Left ventricle myocardium superior (tissue), 1 donor: ENCODE results near the gene PSRC1. TPM values are rescaled to one million over a fixed set of nuclear protein-coding genes. Genes with fewer than 3 reads are reported as not detected.
"Not testable (repeated sequence)": the region's sequence is repeated elsewhere in the genome, so short reads cannot be mapped to it uniquely, and the experiment has no call there.

Source experiments
- ATAC-seq: fragments of 200-7000 bp; cut with Tn5 transposase; one replicate; pipeline ENCODE4 v1.9.1; 2020; ENCODE audit warnings: mild to moderate bottlenecking, moderate library complexity
- DNase-seq: peaks from one replicate; pipeline ENCODE4 v3.0.0-alpha.2; 2020
- intact Hi-C: fragments of 100-400 bp; cut with micrococcal nuclease; formaldehyde crosslinking; loops from one replicate; pipeline ENCODE4 v1.11.0; 2022
- total RNA-seq: library from RNA; stranded (reverse); fragmentation: NEBNext Ultra II Directional; extraction: Animal tissue kit (Norgen Biotek cat#: 25700); gene quantifications from one replicate; pipeline ENCODE4 v1.2.1, GENCODE V29; 2021
- donor health status: DM: no; HTN: yes; CAD: no; lungs with severe emphysema.

Gene PSRC1
- total RNA-seq, 1 donor from 2014 or later: 0.74 TPM

- ATAC-seq: peak; percentile 71
- peak; percentile 62 for DNase-seq
- intact Hi-C loops: no loop called here
Observed at GRCh38 chr1:109298666-109299557, 16.0 kb upstream of the PSRC1 start.

GRCh38 chr1:109296782-109297181 is 13.8 kb upstream of the PSRC1 start:
- ATAC-seq: no peak
- no peak for DNase-seq
- intact Hi-C loops: no loop called here

- DNase-seq (no peak), ATAC-seq (no peak)
- intact Hi-C loops: no loop called here
Observed at GRCh38 chr1:109295712-109296415, 12.9 kb upstream of the PSRC1 start.

DNA sequence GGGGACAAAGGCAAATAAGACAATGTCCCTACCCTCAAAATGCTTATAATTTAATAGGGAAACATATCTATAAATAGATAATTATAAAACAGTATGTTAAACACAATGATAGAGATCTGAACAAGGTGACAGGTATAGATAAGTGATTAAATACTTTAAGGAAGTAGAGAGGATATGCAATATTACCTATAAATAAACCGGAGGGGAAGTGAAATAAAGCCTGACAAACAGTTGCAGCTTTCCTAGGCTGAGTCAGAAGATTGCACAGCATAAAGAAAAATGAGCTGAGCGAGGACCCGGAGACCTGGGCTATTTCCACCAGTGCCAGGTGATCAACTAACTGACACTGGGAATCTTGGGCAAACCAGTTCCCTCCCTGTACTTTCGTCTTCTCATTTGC is 11.5 kb upstream of the PSRC1 start:
- no peak for ATAC-seq
- DNase-seq: no peak
- intact Hi-C loops: no loop called here

- ATAC-seq: no peak
- intact Hi-C loops: no loop called here
- DNase-seq: no peak
Observed at GRCh38 chr1:109293026-109293425, 10.1 kb upstream of the PSRC1 start.

DNA sequence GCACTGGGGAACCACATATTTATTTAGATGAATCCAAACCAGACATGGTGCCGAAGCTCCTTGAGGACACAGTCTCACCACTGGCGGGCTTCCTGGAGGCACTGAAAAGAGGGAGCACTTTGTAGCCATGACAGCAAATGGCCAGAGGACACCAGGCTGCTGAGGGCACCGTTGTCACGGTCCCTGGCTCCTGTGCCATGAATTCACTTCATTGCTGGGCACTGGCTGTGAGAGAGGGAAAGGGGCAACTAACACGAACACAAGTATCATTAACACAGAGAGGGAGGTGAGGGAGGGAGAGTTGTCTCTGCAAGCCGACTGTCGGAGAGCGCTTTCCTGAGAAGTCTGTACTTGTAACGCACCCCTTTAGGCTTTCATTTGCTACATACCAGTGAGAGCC is 9.4 kb upstream of the PSRC1 start:
- intact Hi-C loops: no loop called here
- ATAC-seq: no peak
- DNase-seq: no peak

DNA sequence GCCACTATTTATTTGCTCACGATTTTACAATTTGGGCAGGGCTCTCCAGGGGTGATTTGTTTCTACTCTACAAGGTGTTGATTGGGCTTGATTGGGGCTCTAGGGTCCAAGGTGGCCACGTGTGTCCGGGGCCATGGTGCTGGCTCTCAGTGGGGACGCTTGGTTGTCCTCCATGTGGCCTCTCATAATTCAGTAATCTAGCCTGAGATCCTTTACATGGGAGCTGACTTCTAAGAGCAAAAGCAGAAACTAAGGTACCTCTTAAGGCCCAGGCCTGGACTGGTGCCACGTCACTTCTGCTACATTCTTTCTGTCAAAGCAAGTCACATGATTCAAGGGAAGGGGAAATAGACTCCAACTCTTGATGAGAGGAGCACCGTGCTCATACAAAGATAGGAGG is 8.1 kb upstream of the PSRC1 start:
- peak; percentile 69 for DNase-seq
- ATAC-seq: peak; percentile 18
- intact Hi-C loops: no loop called here

GRCh38 chr1:109290137-109290536 is 7.2 kb upstream of the PSRC1 start:
- no peak for ATAC-seq
- intact Hi-C loops: no loop called here
- no peak for DNase-seq

DNA sequence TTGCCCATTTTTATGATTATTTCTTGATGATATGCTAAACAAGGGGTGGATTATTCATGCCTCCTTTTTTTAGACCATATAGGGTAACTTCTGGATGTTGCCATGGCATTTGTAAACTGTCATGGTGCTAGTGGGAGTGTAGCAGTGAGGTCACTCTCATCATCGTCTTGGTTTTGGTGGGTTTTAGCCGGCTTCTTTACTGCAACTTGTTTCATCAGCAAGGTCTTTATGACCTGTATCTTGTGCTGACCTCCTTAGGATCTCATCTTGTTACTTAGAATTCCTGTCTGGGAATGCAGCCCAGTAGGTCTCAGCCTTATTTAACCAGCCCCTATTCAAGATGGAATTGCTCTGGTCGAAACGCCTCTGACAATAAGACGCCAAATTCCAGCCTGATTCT is 3.8 kb upstream of the PSRC1 start:
- ATAC-seq, intact Hi-C loops, DNase-seq: not testable (repeated sequence)

- DNase-seq (no peak), ATAC-seq (peak; percentile 4)
- intact Hi-C loops: no loop called here
Observed at GRCh38 chr1:109283748-109284600, 1.0 kb upstream of the PSRC1 start.

DNA sequence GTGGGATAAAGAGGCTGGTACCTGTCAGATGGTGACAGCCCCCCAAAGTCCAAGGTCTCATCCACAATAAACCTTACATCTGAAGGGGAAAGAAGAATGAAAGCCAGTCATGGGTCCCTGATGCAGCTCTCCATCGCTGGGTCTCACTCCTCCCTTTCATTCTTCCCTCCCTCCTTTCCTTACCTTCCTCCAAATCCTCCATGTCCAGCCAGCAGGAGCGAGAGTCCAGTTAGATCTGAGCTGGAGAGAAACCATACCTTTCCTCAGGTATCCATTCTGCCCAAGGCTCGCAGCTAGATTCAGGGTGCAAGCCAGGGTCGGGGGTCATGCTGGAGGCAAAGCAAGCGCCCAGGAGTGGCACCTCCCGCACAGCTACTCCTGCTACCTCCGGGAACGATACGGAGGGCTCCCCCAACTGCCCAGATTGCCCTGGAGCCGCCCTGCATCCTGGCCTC is 421 bp downstream of the PSRC1 start:
- DNase-seq (no peak), ATAC-seq (no peak)
- intact Hi-C loops: no loop called here

DNA sequence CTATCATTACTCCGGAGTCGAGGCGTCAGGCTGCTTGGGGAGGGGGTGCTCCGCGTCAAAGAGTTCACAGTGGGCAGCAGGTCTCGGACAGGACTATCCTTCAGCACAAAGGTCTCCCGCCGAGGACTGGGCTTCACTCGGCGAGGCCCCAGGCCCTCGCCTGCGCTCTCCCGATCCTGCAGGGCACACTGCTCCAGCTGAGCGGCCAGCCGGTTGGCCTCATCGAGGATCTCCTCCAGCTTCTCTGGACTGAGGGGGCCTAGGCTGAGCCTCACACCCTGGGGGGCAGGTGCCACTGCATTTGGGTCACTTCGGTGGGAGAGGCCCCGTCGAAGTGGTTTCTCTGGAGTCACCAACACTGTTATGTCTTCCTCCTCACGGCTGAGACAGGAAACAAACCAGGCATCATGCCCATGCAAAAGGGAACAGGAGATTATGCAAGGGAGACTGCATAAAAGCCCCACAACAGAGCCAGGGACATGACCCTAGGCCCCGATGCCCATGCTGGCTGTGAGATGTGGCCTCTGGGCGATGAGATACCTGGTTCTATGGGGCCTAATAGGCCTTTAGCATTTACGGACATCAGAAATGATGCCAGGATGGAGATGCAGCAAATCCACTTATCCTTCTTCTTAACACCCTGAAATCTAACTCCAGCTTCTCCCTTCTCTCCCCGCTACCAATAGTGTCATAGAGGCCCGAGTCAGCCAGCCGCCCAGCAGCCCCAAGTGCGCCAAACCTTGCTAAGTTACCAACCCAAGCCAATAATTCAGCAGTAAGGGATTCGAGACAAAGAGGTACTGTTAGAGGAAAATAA is 1.1 kb downstream of the PSRC1 start:
- ATAC-seq: no peak
- intact Hi-C loops: no loop called here
- DNase-seq: peak; percentile 33

DNA sequence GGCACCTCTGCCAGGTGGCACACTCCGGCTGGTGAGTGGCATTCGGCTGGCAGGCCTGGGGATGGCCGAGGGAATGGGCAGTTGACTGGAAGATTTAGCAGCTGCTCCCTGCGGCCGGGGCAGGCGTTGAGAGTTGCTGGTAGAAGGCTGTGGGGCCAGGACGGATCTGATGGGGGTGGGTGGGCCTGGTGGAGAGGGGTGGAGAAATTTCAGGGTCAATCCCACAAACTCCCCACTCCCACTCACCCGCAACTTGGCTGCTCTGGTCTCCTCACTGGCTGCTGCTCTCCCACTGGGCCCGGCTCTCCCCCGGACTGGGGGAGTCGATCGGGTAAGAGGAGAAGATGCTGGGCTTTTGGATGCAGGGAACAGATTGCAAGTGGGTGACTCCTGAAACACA is 2.1 kb downstream of the PSRC1 start:
- intact Hi-C loops: no loop called here
- ATAC-seq (no peak), DNase-seq (peak; percentile 16)

DNA sequence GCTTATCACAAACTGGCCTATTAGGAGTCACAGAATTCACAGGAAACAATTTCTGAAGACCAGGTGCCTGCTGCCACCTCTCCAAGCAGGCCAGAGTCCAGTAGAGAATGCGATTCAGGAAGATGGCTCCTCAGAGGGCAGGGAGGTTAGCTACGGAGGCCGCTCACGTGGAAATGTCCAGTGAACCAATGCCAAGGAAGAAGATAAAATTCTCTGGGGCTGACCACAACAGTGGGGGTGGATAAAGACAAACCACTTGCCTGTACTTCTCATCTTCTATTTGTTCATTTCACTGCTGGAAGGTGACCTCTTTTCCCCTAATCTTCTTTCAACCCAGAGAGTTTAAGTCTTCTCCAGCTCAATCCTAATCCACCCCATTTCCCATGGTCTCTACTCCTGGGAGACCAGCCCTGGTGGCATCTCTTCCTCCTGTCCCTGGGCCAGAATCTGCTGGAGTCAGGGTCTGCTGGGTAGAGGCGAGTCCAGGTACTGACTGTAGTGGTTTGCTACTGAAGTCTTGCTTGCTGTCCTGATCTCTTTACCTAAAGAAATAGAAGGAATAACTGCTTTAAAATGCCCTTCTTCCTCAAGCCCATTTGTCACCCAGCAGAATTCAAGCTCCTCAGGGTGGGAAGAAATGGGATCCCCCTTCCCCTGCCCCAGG is 3.2 kb downstream of the PSRC1 start:
- DNase-seq (no peak), ATAC-seq (no peak)
- intact Hi-C loops: no loop called here

GRCh38 chr1:109277434-109278204 is 5.3 kb downstream of the PSRC1 start:
- intact Hi-C loops: loop anchor here (1.0 kb wide), 1 partner anchor 122 kb away; no protein-coding TSS in a partner anchor
- ATAC-seq (peak; percentile 81), DNase-seq (peak; percentile 87)

DNA sequence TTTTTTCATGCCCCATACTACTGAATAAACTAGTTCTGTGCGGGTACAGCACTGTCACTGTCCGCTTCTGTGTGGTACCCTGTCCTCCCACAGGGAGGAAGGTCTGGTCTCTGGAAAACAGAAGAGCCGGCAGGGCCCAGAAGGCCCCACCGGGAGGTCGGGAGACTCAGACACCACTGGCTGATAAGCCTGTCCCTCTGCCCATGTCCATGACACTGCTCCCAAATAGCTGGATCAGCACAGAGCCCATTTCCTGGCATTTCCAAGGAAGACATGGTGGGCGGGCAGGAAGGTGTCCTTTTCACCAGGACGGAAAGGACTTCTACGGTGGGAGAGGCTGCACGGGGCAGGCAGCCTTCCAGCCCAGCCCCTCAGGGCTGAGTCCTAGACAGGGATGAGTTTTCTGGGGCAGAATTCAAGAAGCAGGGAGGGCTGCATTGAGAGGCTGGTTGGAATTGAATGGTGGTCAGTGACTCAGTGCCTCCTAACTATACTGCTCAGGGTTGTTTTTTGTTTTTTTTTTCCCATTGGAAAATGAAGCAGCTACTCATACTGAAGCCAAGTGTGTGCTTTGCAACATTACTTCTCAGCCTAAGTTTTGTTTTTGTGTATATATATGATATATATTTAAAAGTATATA is 7.1 kb downstream of the PSRC1 start:
- no peak for ATAC-seq
- no peak for DNase-seq
- intact Hi-C loops: no loop called here
